ENCODE results near the gene MPI. TPM values are rescaled to one million over a fixed set of nuclear protein-coding genes. Genes with fewer than 3 reads are reported as not detected.

Gene MPI
- total and polyA plus RNA-seq, 2 experiments from 2014 or later = 18.0 to 74.2 TPM

DNA sequence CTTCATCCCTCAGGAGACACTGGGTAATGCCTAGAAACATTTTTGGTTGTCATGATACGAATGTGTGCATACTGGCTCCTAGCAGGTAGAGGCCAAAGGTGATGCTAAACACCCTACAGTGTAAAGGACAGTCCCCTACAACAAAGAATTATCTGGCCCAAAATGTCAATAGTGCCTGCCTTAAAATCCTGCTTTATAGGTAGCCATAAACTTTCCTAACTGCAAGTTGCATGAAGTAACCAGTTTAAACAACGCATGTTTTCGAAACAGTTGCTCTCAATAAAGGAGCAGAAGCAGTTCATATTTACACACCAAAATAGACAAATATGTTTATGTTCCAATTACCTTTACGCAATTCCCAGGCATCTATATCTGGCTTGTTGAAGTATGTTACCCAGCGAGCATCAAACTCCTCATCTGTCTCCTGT, 38.9 kb downstream of the MPI start:
- ATAC-seq (no peak), DNase-seq (ENCODE audit: low spot score) (no peak)
- TF ChIP-seq JUNB (IDR thresholded peaks at IDR 0.05; ENCODE audit: unreplicated experiment) (no peak), ZNF114 (CRISPR knock-in tag; IDR thresholded peaks at IDR 0.05) (no peak), EZH2 (IDR thresholded peaks at IDR 0.05; ENCODE audit: low read depth, unreplicated experiment) (no peak), ZNF331 (CRISPR knock-in tag; IDR thresholded peaks at IDR 0.05; ENCODE audit: low read depth) (no peak), POLR2AphosphoS5 (IDR thresholded peaks at IDR 0.05; ENCODE audit: low read depth) (no peak), ETS1 (IDR thresholded peaks at IDR 0.05) (no peak), CTCF (conservative IDR thresholded peaks at IDR 0.05; ENCODE audit: low read depth in 2 of 2) (no peak), STAT1 (IDR thresholded peaks at IDR 0.05; ENCODE audit: unreplicated experiment) (no peak), EZH2phosphoT487 (IDR thresholded peaks at IDR 0.05; ENCODE audit: unreplicated experiment) (no peak)
- Histone ChIP-seq H3K27me3 (ENCODE audit: insufficient read depth) (no peaks in the 10 kb centered on the region), H3F3A (replicated peaks; ENCODE audit: low read depth) (no peaks in the 10 kb centered on the region), H4K20me1 (replicated peaks; ENCODE audit: insufficient read depth) (peaks cover 49% of the 10 kb centered on the region), H3K9me2 (ENCODE audit: insufficient read depth) (no peaks in the 10 kb centered on the region), H3K4me3 (no peak overlapping the region), H3K79me2 (replicated peaks; ENCODE audit: insufficient read depth) (peaks cover 71% of the 10 kb centered on the region), H2AFZ (no peak overlapping the region), H3K4me1 (ENCODE audit: insufficient read depth) (no peaks in the 10 kb centered on the region), H3K4me2 (no peak overlapping the region), H3K27ac (ENCODE audit: low read depth) (no peak overlapping the region), H3K36me3 (ENCODE audit: insufficient read depth) (peaks cover 50% of the 10 kb centered on the region)
- no peak overlapping the region for H3K27ac Mint-ChIP-seq
- no peaks in the 10 kb centered on the region for H3K4me1 Mint-ChIP-seq
- peaks cover 70% of the 10 kb centered on the region for H3K36me3 Mint-ChIP-seq (ENCODE audit: low read depth)
- no peak overlapping the region for H3K4me3 Mint-ChIP-seq
- H3K9me3 Mint-ChIP-seq = no peaks in the 10 kb centered on the region
- peaks cover 2% of the 10 kb centered on the region for H3K27me3 Mint-ChIP-seq (ENCODE audit: insufficient read depth, low read depth, poor library complexity)

- Mint-ChIP-seq H3K9me3 (no peaks in the 10 kb centered on the region), H3K27ac (no peak overlapping the region), H3K4me1 (peaks cover 6% of the 10 kb centered on the region; the same call in 2 of the 3 replicates), H3K27me3 (ENCODE audit: insufficient read depth, low read depth, poor library complexity) (peaks cover 8% of the 10 kb centered on the region), H3K36me3 (ENCODE audit: low read depth) (peaks cover 53% of the 10 kb centered on the region), H3K4me3 (no peak overlapping the region)
- H3K79me2 ChIP-seq (replicated peaks; ENCODE audit: insufficient read depth) = peaks cover 91% of the 10 kb centered on the region
- peaks cover 9% of the 10 kb centered on the region for H3K4me1 ChIP-seq (ENCODE audit: insufficient read depth)
- no peak overlapping the region for H2AFZ ChIP-seq
- H4K20me1 ChIP-seq (replicated peaks; ENCODE audit: insufficient read depth) = peaks cover 48% of the 10 kb centered on the region
- no peak for TF ChIP-seq ZNF331 (CRISPR knock-in tag; IDR thresholded peaks at IDR 0.05; ENCODE audit: low read depth)
- TF ChIP-seq NANOG (IDR thresholded peaks at IDR 0.05; ENCODE audit: borderline replicate concordance) = no peak
- no peak for TF ChIP-seq ZNF114 (CRISPR knock-in tag; IDR thresholded peaks at IDR 0.05)
- TF ChIP-seq EZH2 (IDR thresholded peaks at IDR 0.05; ENCODE audit: low read depth, unreplicated experiment) = no peak
- no peak for TF ChIP-seq CTCF (conservative IDR thresholded peaks at IDR 0.05; ENCODE audit: low read depth in 2 of 2)
- TF ChIP-seq JUNB (IDR thresholded peaks at IDR 0.05; ENCODE audit: unreplicated experiment) = no peak
- TF ChIP-seq EZH2phosphoT487 (IDR thresholded peaks at IDR 0.05; ENCODE audit: unreplicated experiment) = no peak
- no peak for TF ChIP-seq CREB1 (CRISPR knock-in tag; IDR thresholded peaks at IDR 0.05; ENCODE audit: low read depth)
- TF ChIP-seq POLR2AphosphoS5 (IDR thresholded peaks at IDR 0.05; ENCODE audit: low read depth) = no peak
- no peak for TF ChIP-seq STAT1 (IDR thresholded peaks at IDR 0.05; ENCODE audit: unreplicated experiment)
- TF ChIP-seq ETS1 (IDR thresholded peaks at IDR 0.05) = no peak
- H3K27me3 ChIP-seq (ENCODE audit: insufficient read depth) = no peaks in the 10 kb centered on the region
- ATAC-seq (no peak), DNase-seq (ENCODE audit: low spot score) (no peak)
- no peak overlapping the region for H3K27ac ChIP-seq (ENCODE audit: low read depth)
- H3K9me2 ChIP-seq (ENCODE audit: insufficient read depth) = no peaks in the 10 kb centered on the region
- H3F3A ChIP-seq (replicated peaks; ENCODE audit: low read depth) = no peaks in the 10 kb centered on the region; the same call in 1 of the 2 replicates
- peaks cover 24% of the 10 kb centered on the region for H3K36me3 ChIP-seq (ENCODE audit: insufficient read depth)
- H3K4me3 ChIP-seq = no peak overlapping the region
- H3K4me2 ChIP-seq = no peak overlapping the region
These were observed 43.7 kb downstream of the MPI start for GRCh38 chr15:74933573-74933972.

Measured in GM23338 (cell line).